A673 (cell line): Measurements from ENCODE around the gene KCNMB3.

Source experiments
- EZH2 ChIP-seq: fragments of 200-600 bp; sonication (generic); IDR thresholded peaks from 2 replicates; pipeline ENCODE4 v1.6.1; 2017; ENCODE audit warnings: borderline replicate concordance, low read depth, mild to moderate bottlenecking, mixed read lengths, antibody characterized with exemption, low read length; ENCODE audit not compliant: poor library complexity, severe bottlenecking
- TF ChIP-seq, protein P1 (sequence below): fragments of 300-800, 200-600 bp; sonication (generic); conservative IDR thresholded peaks from 2 replicates; pipeline ENCODE4 v1.5.1; 2017; ENCODE audit warnings: low read depth, mild to moderate bottlenecking, antibody characterized with exemption, low read length, moderate library complexity, mixed read lengths

DNA sequence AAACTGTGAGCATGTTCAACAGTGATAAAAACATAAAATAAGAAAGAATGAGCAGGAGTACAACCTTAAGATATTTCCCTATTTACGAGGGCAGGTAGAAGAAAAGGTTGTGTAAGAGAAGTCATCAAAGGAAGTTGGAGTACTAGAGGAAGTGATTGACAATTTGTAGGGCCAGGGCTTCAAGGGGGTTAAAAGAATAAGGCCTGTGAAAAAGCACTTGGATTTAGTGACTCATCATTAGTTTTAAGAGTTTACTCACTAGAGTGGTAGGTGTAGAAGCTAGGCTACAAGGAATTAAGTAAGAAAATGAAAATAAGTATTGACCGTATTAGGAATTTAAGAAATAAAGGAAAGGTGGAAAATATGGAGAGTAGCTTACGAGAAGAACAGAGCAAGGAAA, 23.6 kb downstream of the KCNMB3 start:
- TF ChIP-seq, protein P1, sequence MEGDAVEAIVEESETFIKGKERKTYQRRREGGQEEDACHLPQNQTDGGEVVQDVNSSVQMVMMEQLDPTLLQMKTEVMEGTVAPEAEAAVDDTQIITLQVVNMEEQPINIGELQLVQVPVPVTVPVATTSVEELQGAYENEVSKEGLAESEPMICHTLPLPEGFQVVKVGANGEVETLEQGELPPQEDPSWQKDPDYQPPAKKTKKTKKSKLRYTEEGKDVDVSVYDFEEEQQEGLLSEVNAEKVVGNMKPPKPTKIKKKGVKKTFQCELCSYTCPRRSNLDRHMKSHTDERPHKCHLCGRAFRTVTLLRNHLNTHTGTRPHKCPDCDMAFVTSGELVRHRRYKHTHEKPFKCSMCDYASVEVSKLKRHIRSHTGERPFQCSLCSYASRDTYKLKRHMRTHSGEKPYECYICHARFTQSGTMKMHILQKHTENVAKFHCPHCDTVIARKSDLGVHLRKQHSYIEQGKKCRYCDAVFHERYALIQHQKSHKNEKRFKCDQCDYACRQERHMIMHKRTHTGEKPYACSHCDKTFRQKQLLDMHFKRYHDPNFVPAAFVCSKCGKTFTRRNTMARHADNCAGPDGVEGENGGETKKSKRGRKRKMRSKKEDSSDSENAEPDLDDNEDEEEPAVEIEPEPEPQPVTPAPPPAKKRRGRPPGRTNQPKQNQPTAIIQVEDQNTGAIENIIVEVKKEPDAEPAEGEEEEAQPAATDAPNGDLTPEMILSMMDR = no peak
- no peak for TF ChIP-seq EZH2
